ENCODE results near the gene GRAMD1A. TPM values are rescaled to one million over a fixed set of nuclear protein-coding genes. Genes with fewer than 3 reads are reported as not detected.

The GRAMD1A gene
- total and polyA plus RNA-seq, 2 of the 8 experiments (the other 6 are each of a cell fraction or from before 2014, with no cell fraction given) = 113 to 154 TPM

DNA sequence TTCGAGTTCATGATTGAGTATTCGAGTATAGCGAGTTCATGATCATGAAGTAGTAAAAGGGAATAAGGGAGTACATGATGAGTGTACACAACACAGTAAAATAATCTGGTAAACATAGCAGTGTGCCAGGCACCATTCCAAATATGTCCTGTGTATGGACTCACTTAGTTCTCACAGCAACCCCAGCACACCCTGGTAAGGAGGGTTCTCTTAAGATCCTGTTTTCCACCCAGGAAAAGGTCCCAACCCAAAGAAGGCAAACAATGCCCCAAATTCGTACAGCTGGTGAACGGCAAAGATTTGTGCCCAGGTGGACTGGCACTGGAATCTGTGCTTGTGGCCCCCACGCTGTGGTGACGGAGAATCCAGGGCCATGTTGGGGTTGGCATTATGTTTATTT is 62.8 kb downstream of the GRAMD1A start (continued):
- TF ChIP-seq NANOG (IDR thresholded peaks at IDR 0.05; ENCODE audit: insufficient read depth, low read depth, low read length, poor library complexity, severe bottlenecking) (no peak), TBP (IDR thresholded peaks at IDR 0.05; ENCODE audit: low read depth, low read length) (no peak)

Data from H1 (cell line).